Testis (tissue), 3 donors: ENCODE data around the gene DHCR24. TPM values are rescaled to one million over a fixed set of nuclear protein-coding genes. Genes with fewer than 3 reads are reported as not detected.

Experiments
- DNase-seq: peaks from one replicate; pipeline ENCODE4 v3.0.0-alpha.2; 2019
- H3K27ac ChIP-seq, 2 donors: fragments of 200-600 bp; sonication (generic); one replicate each; pipeline ENCODE4 v1.5.1; 2019
- H3K27me3 ChIP-seq: fragments of 200-600 bp; sonication (generic); one replicate; pipeline ENCODE4 v1.5.1; 2019
- H3K36me3 ChIP-seq: fragments of 200-600 bp; sonication (generic); one replicate; pipeline ENCODE4 v1.5.1; 2017; ENCODE audit warnings: low read depth; ENCODE audit errors: missing control alignments
- H3K4me1 ChIP-seq: fragments of 200-600 bp; sonication (generic); one replicate; pipeline ENCODE4 v1.5.1; 2019
- H3K4me3 ChIP-seq, 2 donors: fragments of 200-600 bp; sonication (generic); one replicate each; pipeline ENCODE4 v1.5.1; 2017 to 2019
- H3K9me3 ChIP-seq: fragments of 200-600 bp; sonication (generic); one replicate; pipeline ENCODE4 v1.5.1; 2017
- CTCF ChIP-seq, 3 experiments: fragments of 450-650 bp in 2 of 3; fragments of 200-600 bp in 1 of 3; sonication (generic) in 1 of 3; IDR thresholded peaks; one replicate each; pipeline ENCODE4 v1.5.1; 2016 to 2019; ENCODE audit warnings: antibody characterized with exemption in 3 of 3, mild to moderate bottlenecking in 2 of 3, moderate library complexity in 1 of 3
- POLR2A ChIP-seq: fragments of 450-650 bp; IDR thresholded peaks from one replicate; pipeline ENCODE4 v1.6.1; 2017; ENCODE audit warnings: antibody characterized with exemption, mild to moderate bottlenecking, moderate library complexity
- WGBS, 2 donors: methylation state at CpG; one replicate each; pipeline ENCODE4 v1.1.5; 2018; 5-methylcytosine and 5-hydroxymethylcytosine counted together
- intact Hi-C: fragments of 100-400 bp; cut with DNase I; formaldehyde crosslinking; loops from one replicate; pipeline ENCODE4 v1.15.1; 2023; ENCODE audit warnings: low total_unique reads
- polyA plus RNA-seq: library from polyadenylated mRNA; stranded (reverse); fragments of 350-450 nt; fragmentation: Illumina TruSeq; extraction: RNeasy Lipid Tissue Mini Kit (QIAGEN cat#74804); gene quantifications from one replicate; pipeline ENCODE4 v1.2.3, GENCODE V29; 2014; ENCODE audit warnings: low read depth, low replicate concordance; ENCODE audit not compliant: insufficient read depth
- total RNA-seq, 2 donors: library from RNA; depleted of rRNA; stranded (reverse); fragments of >200 nt; gene quantifications; one replicate each; pipeline ENCODE4 v1.2.3, GENCODE V29; 2016

The DHCR24 gene
- total and polyA plus RNA-seq, 3 donors from 2014 or later: 48.5 to 127 (median 75.7) TPM

- H3K9me3 ChIP-seq: no peaks in the 10 kb centered on the region
- WGBS, 2 donors: 79 to 88% methylated on average over 5 of the region's 5 CpGs
- DNase-seq: no peak
- H3K4me1 ChIP-seq: peaks cover 8% of the 10 kb centered on the region
- no peaks in the 10 kb centered on the region for H3K27me3 ChIP-seq
- intact Hi-C loops: no loop called here
- H3K36me3 ChIP-seq: no peaks in the 10 kb centered on the region
- no peak overlapping the region for H3K27ac ChIP-seq
- no peak overlapping the region for H3K4me3 ChIP-seq
- no peak for TF ChIP-seq CTCF (IDR thresholded peaks at IDR 0.05)
- TF ChIP-seq POLR2A: no peak
Measured at GRCh38 chr1:54859700-54860391, 27.1 kb downstream of the DHCR24 start.

DNA sequence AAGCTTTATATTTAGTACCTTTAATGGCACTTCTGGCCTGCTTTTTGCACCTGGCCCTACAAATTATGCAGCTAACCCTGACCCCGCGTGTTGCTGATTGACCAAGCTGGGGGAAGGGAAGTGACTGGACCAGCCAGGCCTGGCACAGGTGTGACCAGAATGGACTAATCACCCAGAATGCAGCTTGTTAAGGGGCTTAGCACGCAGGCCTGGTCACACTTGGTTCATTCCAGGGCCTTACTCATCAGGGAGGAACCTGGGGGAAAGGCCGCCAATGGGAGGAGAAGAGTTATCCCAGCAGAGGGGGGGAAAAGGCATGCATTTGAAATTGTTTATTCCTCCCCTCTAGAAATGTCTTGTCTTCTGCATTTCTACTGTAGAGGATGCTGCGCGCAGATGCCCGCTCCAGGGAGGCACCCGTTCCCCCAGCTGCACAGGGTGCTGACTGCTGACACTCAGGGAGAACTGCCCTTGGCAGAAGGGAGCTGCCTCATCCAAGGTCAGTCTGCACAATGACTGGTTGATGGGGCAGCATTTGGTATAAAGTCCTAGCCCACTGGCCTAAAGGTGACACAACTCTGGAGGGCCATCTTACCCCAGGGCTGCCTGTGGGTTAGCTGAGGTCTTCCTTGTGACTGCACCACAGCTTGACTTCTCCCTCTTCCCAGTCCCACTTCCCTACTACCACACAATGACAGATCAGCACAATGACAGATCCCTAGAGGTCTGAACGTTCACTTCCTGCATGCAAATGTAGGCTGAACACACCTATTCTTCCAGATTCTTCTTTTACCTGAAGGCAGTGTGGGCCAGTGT, 29.0 kb downstream of the DHCR24 start:
- Histone ChIP-seq H3K36me3 (no peaks in the 10 kb centered on the region), H3K27me3 (no peaks in the 10 kb centered on the region), H3K4me3 (no peak overlapping the region), H3K9me3 (no peaks in the 10 kb centered on the region), H3K27ac (no peak overlapping the region), H3K4me1 (peaks cover 8% of the 10 kb centered on the region)
- intact Hi-C loops: no loop called here
- WGBS, 2 donors: 63 to 70% methylated on average over 9 of the region's 9 CpGs
- TF ChIP-seq POLR2A (no peak), CTCF (IDR thresholded peaks at IDR 0.05) (no peak)
- DNase-seq: peak; percentile 37

GRCh38 chr1:54857141-54857540, 29.9 kb downstream of the DHCR24 start:
- Histone ChIP-seq H3K4me3 (no peak overlapping the region), H3K36me3 (no peaks in the 10 kb centered on the region), H3K27ac (no peak overlapping the region), H3K4me1 (peaks cover 8% of the 10 kb centered on the region), H3K27me3 (no peaks in the 10 kb centered on the region), H3K9me3 (no peaks in the 10 kb centered on the region)
- intact Hi-C loops: no loop called here
- no peak for DNase-seq
- 74 to 83% methylated on average over 3 of the region's 3 CpGs for WGBS, 2 donors
- no peak for TF ChIP-seq CTCF (IDR thresholded peaks at IDR 0.05)
- TF ChIP-seq POLR2A: no peak

GRCh38 chr1:54854381-54855020, 32.5 kb downstream of the DHCR24 start:
- Histone ChIP-seq H3K4me1 (no peaks in the 10 kb centered on the region), H3K36me3 (no peaks in the 10 kb centered on the region), H3K27ac (no peak overlapping the region), H3K27me3 (no peaks in the 10 kb centered on the region), H3K9me3 (no peaks in the 10 kb centered on the region), H3K4me3 (no peak overlapping the region)
- 93 to 96% methylated on average over 12 of the region's 12 CpGs for WGBS, 2 donors
- TF ChIP-seq CTCF (IDR thresholded peaks at IDR 0.05): no peak
- TF ChIP-seq POLR2A: no peak
- DNase-seq: no peak
- intact Hi-C loops: no loop called here
